ENCODE results near the gene ADGRV1.

GRCh38 chr5:90570034-90570433, 11.4 kb downstream of the ADGRV1 start:
- TF ChIP-seq, protein P1, sequence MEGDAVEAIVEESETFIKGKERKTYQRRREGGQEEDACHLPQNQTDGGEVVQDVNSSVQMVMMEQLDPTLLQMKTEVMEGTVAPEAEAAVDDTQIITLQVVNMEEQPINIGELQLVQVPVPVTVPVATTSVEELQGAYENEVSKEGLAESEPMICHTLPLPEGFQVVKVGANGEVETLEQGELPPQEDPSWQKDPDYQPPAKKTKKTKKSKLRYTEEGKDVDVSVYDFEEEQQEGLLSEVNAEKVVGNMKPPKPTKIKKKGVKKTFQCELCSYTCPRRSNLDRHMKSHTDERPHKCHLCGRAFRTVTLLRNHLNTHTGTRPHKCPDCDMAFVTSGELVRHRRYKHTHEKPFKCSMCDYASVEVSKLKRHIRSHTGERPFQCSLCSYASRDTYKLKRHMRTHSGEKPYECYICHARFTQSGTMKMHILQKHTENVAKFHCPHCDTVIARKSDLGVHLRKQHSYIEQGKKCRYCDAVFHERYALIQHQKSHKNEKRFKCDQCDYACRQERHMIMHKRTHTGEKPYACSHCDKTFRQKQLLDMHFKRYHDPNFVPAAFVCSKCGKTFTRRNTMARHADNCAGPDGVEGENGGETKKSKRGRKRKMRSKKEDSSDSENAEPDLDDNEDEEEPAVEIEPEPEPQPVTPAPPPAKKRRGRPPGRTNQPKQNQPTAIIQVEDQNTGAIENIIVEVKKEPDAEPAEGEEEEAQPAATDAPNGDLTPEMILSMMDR (IDR thresholded peaks at IDR 0.05; ENCODE audit: borderline replicate concordance, extremely low read depth, low read length, poor library complexity, severe bottlenecking): no peak
- TF ChIP-seq EZH2 (IDR thresholded peaks at IDR 0.05; ENCODE audit: borderline replicate concordance, low read depth, low read length, severe bottlenecking): no peak

All from DND-41 (cell line).